HepG2 (cell line): ENCODE measurements around the gene JAG1. TPM values are rescaled to one million over a fixed set of nuclear protein-coding genes. Genes with fewer than 3 reads are reported as not detected.

Experiments
- ATAC-seq: fragments of 200-7000 bp; cut with Tn5 transposase; 3 replicates; pipeline ENCODE4 v1.9.1; 2020; ENCODE audit warnings: mild to moderate bottlenecking, moderate library complexity
- BruUV-seq: library from RNA; stranded (reverse); fragments of 400-500 nt; replicated peaks from 2 replicates; lab custom pipeline; 2021; lab: Mats Ljungman, UMichigan
- CTCF ChIA-PET: fragments of 300-600 bp; formaldehyde crosslinking; extraction: SDS; loops from one replicate; lab custom pipeline; 2021; ENCODE audit warnings: low total read pairs, inconsistent platforms, low intra/inter-chr PET ratio; lab: Yijun Ruan, JAX
- POLR2A ChIA-PET: fragments of 350-600 bp; sonication (Branson Sonifier 250); formaldehyde crosslinking; loops from one replicate; lab custom pipeline; 2020; ENCODE audit warnings: antibody characterized with exemption, inconsistent platforms; lab: Yijun Ruan, JAX
- DNase-seq: peaks from one replicate; pipeline ENCODE4 v3.0.0-alpha.2; 2015; ENCODE audit warnings: low spot score
- FAIRE-seq: peaks from 3 replicates; lab custom pipeline; 2011; peaks lifted over from hg19 to GRCh38; lab: Jason Lieb, UNC
- H2AFZ ChIP-seq: one replicate; pipeline ENCODE4 v1.6.1; 2011; ENCODE audit warnings: low read length, inconsistent platforms
- H3K27ac ChIP-seq: fragments of 300-600 bp; 3 replicates; pipeline ENCODE4 v1.8.0; 2011; ENCODE audit warnings: mixed run types, mild to moderate bottlenecking, mixed read lengths, low read length, inconsistent platforms; ENCODE audit not compliant: insufficient read depth; ENCODE audit errors: extremely low read length
- H3K27me3 ChIP-seq, 2 experiments: fragments of 200-600 bp in 1 of 2; 2 replicates in 1 of 2; 3 replicates in 1 of 2; pipeline versions ENCODE4 v1.6.0 to v1.8.0; 2011; ENCODE audit warnings: low read length in 2 of 2, mild to moderate bottlenecking in 2 of 2, moderate library complexity in 2 of 2, inconsistent platforms in 1 of 2; ENCODE audit not compliant: insufficient read depth in 2 of 2, control insufficient read depth in 1 of 2
- H3K36me3 ChIP-seq, 2 experiments: fragments of 200-600 bp in 1 of 2; replicated peaks in 1 of 2; 2 replicates in 1 of 2; 3 replicates in 1 of 2; pipeline versions ENCODE4 v1.5.1 to v1.8.0; 2011; ENCODE audit warnings: low read length in 2 of 2, inconsistent platforms in 1 of 2; ENCODE audit not compliant: insufficient read depth in 2 of 2, control insufficient read depth in 1 of 2
- H3K4me1 ChIP-seq: 2 replicates; pipeline ENCODE4 v1.5.1; 2012; ENCODE audit warnings: low read length, inconsistent platforms; ENCODE audit not compliant: insufficient read depth
- H3K4me2 ChIP-seq: 2 replicates; pipeline ENCODE4 v1.6.0; 2011; ENCODE audit warnings: low read depth, low read length, inconsistent platforms
- H3K4me3 ChIP-seq, 3 experiments: fragments of 200-600 bp in 1 of 3; sonication (generic), shearing (Covaris generic) in 1 of 3; replicated peaks in 1 of 3; 2 replicates each; pipeline ENCODE4 v1.5.1; 2011 to 2016; ENCODE audit warnings: low read length in 3 of 3, inconsistent platforms in 2 of 3, low read depth in 2 of 3, mild to moderate bottlenecking in 2 of 3, control low read depth in 1 of 3, mixed read lengths in 1 of 3; ENCODE audit not compliant: insufficient read depth in 1 of 3
- H3K79me2 ChIP-seq: one replicate; pipeline ENCODE4 v1.6.1; 2011; ENCODE audit warnings: low read length, inconsistent platforms; ENCODE audit not compliant: insufficient read depth
- H3K9ac ChIP-seq: 2 replicates; pipeline ENCODE4 v1.6.0; 2011; ENCODE audit warnings: mild to moderate bottlenecking, low read depth, low read length, inconsistent platforms; ENCODE audit not compliant: insufficient read depth
- H3K9me3 ChIP-seq: 2 replicates; pipeline ENCODE4 v1.5.1; 2012; ENCODE audit warnings: mild to moderate bottlenecking, low read length
- H4K20me1 ChIP-seq: 2 replicates; pipeline ENCODE4 v1.6.0; 2011; ENCODE audit warnings: inconsistent platforms, mild to moderate bottlenecking, low read length, moderate library complexity; ENCODE audit not compliant: insufficient read depth
- CHD2 ChIP-seq: IDR thresholded peaks from 2 replicates; pipeline ENCODE4 v1.6.1; 2011; ENCODE audit warnings: low read depth, low read length, improper control_type of control experiment
- KLF15 ChIP-seq: sonication (generic); formaldehyde crosslinking; IDR thresholded peaks from 2 replicates; pipeline ENCODE4 v1.8.1; 2023; ENCODE audit warnings: borderline replicate concordance, mild to moderate bottlenecking, inconsistent platforms, missing genetic modification reagents, mixed read lengths
- SP4 ChIP-seq: sonication (generic); formaldehyde crosslinking; IDR thresholded peaks from 2 replicates; pipeline ENCODE4 v1.8.1; 2023; ENCODE audit warnings: mild to moderate bottlenecking, missing genetic modification reagents
- ZNF501 ChIP-seq: sonication (generic); formaldehyde crosslinking; IDR thresholded peaks from 2 replicates; pipeline ENCODE4 v1.5.1; 2020; ENCODE audit warnings: mild to moderate bottlenecking, moderate library complexity, missing genetic modification reagents
- WGBS: methylation state at CpG from one replicate; pipeline ENCODE4 v1.1.6; 2017; ENCODE audit warnings: low lambda C conversion rate; 5-methylcytosine and 5-hydroxymethylcytosine counted together
- in situ Hi-C: cut with HindIII; loops from 2 replicates; pipeline ENCODE4 v1.10.0; 2017; ENCODE audit warnings: low pct_unique_long_range_greater_than_20kb; ENCODE audit not compliant: extremely low pct_ligation_motif_present
- intact Hi-C: fragments of 100-400 bp; cut with micrococcal nuclease; formaldehyde crosslinking; loops from one replicate; pipeline ENCODE4 v1.10.0; 2022; ENCODE audit not compliant: unreplicated experiment
- polyA plus RNA-seq, 8 experiments: library from polyadenylated mRNA; depleted of rRNA in 3 of 8; stranded (reverse) in 7 of 8; unstranded in 1 of 8; fragments of >200 nt; fragmentation: Illumina TruSeq in 4 of 8; extraction: Trizol in 4 of 8; gene quantifications; 2 replicates each; pipeline versions ENCODE4 v1.2.1 to v1.2.3, GENCODE V29; 2011 to 2016; ENCODE audit warnings: low read depth in 4 of 8, missing spikeins in 1 of 8, mixed read lengths in 1 of 8; ENCODE audit not compliant: insufficient read depth in 1 of 8
- total RNA-seq, 5 experiments: library from RNA; depleted of rRNA; stranded (reverse); fragments of >200 nt; fragmentation: Illumina TruSeq; extraction: Trizol; gene quantifications; 2 replicates each; pipeline ENCODE4 v1.2.3, GENCODE V29; 2016; ENCODE audit warnings: low read depth in 1 of 5

JAG1 gene
- total and polyA plus RNA-seq, 2 of the 13 experiments (the other 11 are each of a cell fraction or from before 2014, with no cell fraction given), result 47.1 to 56.3 TPM

- Histone ChIP-seq H3K9me3 (no peaks in the 10 kb centered on the region), H2AFZ (no peak overlapping the region), H3K79me2 (no peaks in the 10 kb centered on the region), H3K9ac (no peak overlapping the region), H3K4me3 (no peak overlapping the region), H4K20me1 (no peaks in the 10 kb centered on the region), H3K4me1 (no peaks in the 10 kb centered on the region), H3K4me2 (no peak overlapping the region), H3K27me3 (no peaks in the 10 kb centered on the region), H3K27ac (no peak overlapping the region), H3K36me3 (peaks cover 3 to 7% of the 10 kb centered on the region in 2 experiments; a peak in 4 of 5 replicates)
- in situ Hi-C loops (no loop called here), intact Hi-C loops (loop anchor here (10.0 kb wide), 1 partner anchor 198 kb away; the partner anchor contains the start of genes MKKS and SLX4IP)
- no TSS peak for BruUV-seq
- TF ChIP-seq CHD2 (no peak), ZNF501 (CRISPR knock-in tag) (0 out of 2 replicates have a peak, but pooled peaks have one; percentile 19)
- ChIA-PET CTCF (interaction anchor here (1.9 kb wide), 1 partner anchor 80 kb away, joined by 6 read pairs; no protein-coding TSS in a partner anchor), POLR2A (no interaction called here)
- DNase-seq (no peak), ATAC-seq (peak; percentile 10), FAIRE-seq (no peak)
- 92% methylated on average over 13 of the region's 13 CpGs for WGBS
These were observed 40.9 kb downstream of the JAG1 start for GRCh38 chr20:10632721-10633509.

- H3K4me1 ChIP-seq, result no peaks in the 10 kb centered on the region
- DNase-seq (no peak), ATAC-seq (no peak), FAIRE-seq (no peak)
- no peak overlapping the region for H2AFZ ChIP-seq
- in situ Hi-C loops, result no loop called here
- no peak overlapping the region for H3K9ac ChIP-seq
- H4K20me1 ChIP-seq, result no peaks in the 10 kb centered on the region
- H3K27ac ChIP-seq, result no peak overlapping the region
- no peaks in the 10 kb centered on the region; a peak in 2 of 5 replicates for H3K36me3 ChIP-seq
- H3K4me2 ChIP-seq, result no peak overlapping the region
- no peaks in the 10 kb centered on the region for H3K79me2 ChIP-seq
- WGBS, result 91% methylated on average over 4 of the region's 4 CpGs
- CTCF ChIA-PET, result no interaction called here
- BruUV-seq, result no TSS peak
- POLR2A ChIA-PET, result interaction anchor here (1.7 kb wide), 1 partner anchor 43 kb away, joined by 5 read pairs; the partner anchor contains the start of gene JAG1
- intact Hi-C loops, result loop anchor here (10.0 kb wide), 1 partner anchor 196 kb away; the partner anchor contains the start of genes MKKS and SLX4IP
- H3K4me3 ChIP-seq, result no peak overlapping the region
- H3K9me3 ChIP-seq, result no peaks in the 10 kb centered on the region
- TF ChIP-seq SP4 (CRISPR knock-in tag) (0 out of 2 replicates have a peak, but pooled peaks have one; percentile 25), KLF15 (no peak)
- H3K27me3 ChIP-seq, result no peaks in the 10 kb centered on the region
These were observed 42.7 kb downstream of the JAG1 start for GRCh38 chr20:10631126-10631525.
